ENCODE results near the gene GPN1.

The GPN1 gene

GRCh38 chr2:27647289-27647688, 18.4 kb downstream of the GPN1 start:
- Histone ChIP-seq H3K4me1 (ENCODE audit: control insufficient read depth in 2 of 2, insufficient read depth in 2 of 2, low read length in 2 of 2) (no peaks in the 10 kb centered on the region), H3K4me3 (ENCODE audit: low read length in 2 of 2) (no peak overlapping the region), H3K9me3 (ENCODE audit: control insufficient read depth in 2 of 2, low read length in 2 of 2) (no peaks in the 10 kb centered on the region), H3K9ac (ENCODE audit: low read depth in 1 of 2, low read length in 2 of 2) (no peak overlapping the region), H3K27me3 (ENCODE audit: control insufficient read depth in 2 of 2, insufficient read depth in 2 of 2, low read length in 2 of 2) (no peaks in the 10 kb centered on the region), H3K27ac (ENCODE audit: low read depth in 2 of 2, low read length in 2 of 2) (no peak overlapping the region), H3K36me3 (ENCODE audit: control insufficient read depth in 2 of 2, insufficient read depth in 2 of 2, low read length in 2 of 2) (peaks cover 42 to 59% of the 10 kb centered on the region in 2 donors)

- Histone ChIP-seq H3K9me3 (ENCODE audit: control insufficient read depth in 2 of 2, low read length in 2 of 2) (no peaks in the 10 kb centered on the region), H3K4me1 (ENCODE audit: control insufficient read depth in 2 of 2, insufficient read depth in 2 of 2, low read length in 2 of 2) (no peaks in the 10 kb centered on the region), H3K27me3 (ENCODE audit: control insufficient read depth in 2 of 2, insufficient read depth in 2 of 2, low read length in 2 of 2) (no peaks in the 10 kb centered on the region), H3K36me3 (ENCODE audit: control insufficient read depth in 2 of 2, insufficient read depth in 2 of 2, low read length in 2 of 2) (peaks cover 47 to 63% of the 10 kb centered on the region in 2 donors), H3K27ac (ENCODE audit: low read depth in 2 of 2, low read length in 2 of 2) (no peak overlapping the region), H3K4me3 (ENCODE audit: low read length in 2 of 2) (no peak overlapping the region), H3K9ac (ENCODE audit: low read depth in 1 of 2, low read length in 2 of 2) (no peak overlapping the region)
Observed at GRCh38 chr2:27647737-27648136, 18.9 kb downstream of the GPN1 start.

- H3K27me3 ChIP-seq (ENCODE audit: control insufficient read depth in 2 of 2, insufficient read depth in 2 of 2, low read length in 2 of 2) = no peaks in the 10 kb centered on the region
- no peak overlapping the region for H3K27ac ChIP-seq (ENCODE audit: low read depth in 2 of 2, low read length in 2 of 2)
- no peak overlapping the region for H3K4me3 ChIP-seq (ENCODE audit: low read length in 2 of 2)
- no peak overlapping the region for H3K9ac ChIP-seq (ENCODE audit: low read depth in 1 of 2, low read length in 2 of 2)
- no peaks in the 10 kb centered on the region for H3K4me1 ChIP-seq (ENCODE audit: control insufficient read depth in 2 of 2, insufficient read depth in 2 of 2, low read length in 2 of 2)
- H3K36me3 ChIP-seq (ENCODE audit: control insufficient read depth in 2 of 2, insufficient read depth in 2 of 2, low read length in 2 of 2) = peaks cover 70 to 81% of the 10 kb centered on the region in 2 donors
- no peaks in the 10 kb centered on the region for H3K9me3 ChIP-seq (ENCODE audit: control insufficient read depth in 2 of 2, low read length in 2 of 2)
Observed at GRCh38 chr2:27651056-27651455, 22.2 kb downstream of the GPN1 start.

GRCh38 chr2:27652341-27652740, 23.5 kb downstream of the GPN1 start:
- Histone ChIP-seq H3K27ac (ENCODE audit: low read depth in 2 of 2, low read length in 2 of 2) (no peak overlapping the region), H3K9me3 (ENCODE audit: control insufficient read depth in 2 of 2, low read length in 2 of 2) (no peaks in the 10 kb centered on the region), H3K9ac (ENCODE audit: low read depth in 1 of 2, low read length in 2 of 2) (no peak overlapping the region), H3K4me1 (ENCODE audit: control insufficient read depth in 2 of 2, insufficient read depth in 2 of 2, low read length in 2 of 2) (no peaks in the 10 kb centered on the region), H3K4me3 (ENCODE audit: low read length in 2 of 2) (no peak overlapping the region), H3K36me3 (ENCODE audit: control insufficient read depth in 2 of 2, insufficient read depth in 2 of 2, low read length in 2 of 2) (peaks cover 74 to 85% of the 10 kb centered on the region in 2 donors), H3K27me3 (ENCODE audit: control insufficient read depth in 2 of 2, insufficient read depth in 2 of 2, low read length in 2 of 2) (no peaks in the 10 kb centered on the region)

- no peaks in the 10 kb centered on the region for H3K9me3 ChIP-seq (ENCODE audit: control insufficient read depth in 2 of 2, low read length in 2 of 2)
- no peaks in the 10 kb centered on the region for H3K4me1 ChIP-seq (ENCODE audit: control insufficient read depth in 2 of 2, insufficient read depth in 2 of 2, low read length in 2 of 2)
- H3K27ac ChIP-seq (ENCODE audit: low read depth in 2 of 2, low read length in 2 of 2) = no peak overlapping the region
- no peak overlapping the region for H3K4me3 ChIP-seq (ENCODE audit: low read length in 2 of 2)
- no peaks in the 10 kb centered on the region for H3K27me3 ChIP-seq (ENCODE audit: control insufficient read depth in 2 of 2, insufficient read depth in 2 of 2, low read length in 2 of 2)
- no peak overlapping the region for H3K9ac ChIP-seq (ENCODE audit: low read depth in 1 of 2, low read length in 2 of 2)
- peaks cover 74 to 85% of the 10 kb centered on the region in 2 donors for H3K36me3 ChIP-seq (ENCODE audit: control insufficient read depth in 2 of 2, insufficient read depth in 2 of 2, low read length in 2 of 2)
Observed at GRCh38 chr2:27652790-27653189, 23.9 kb downstream of the GPN1 start.

- Histone ChIP-seq H3K4me3 (ENCODE audit: low read length in 2 of 2) (no peak overlapping the region), H3K27ac (ENCODE audit: low read depth in 2 of 2, low read length in 2 of 2) (no peak overlapping the region), H3K36me3 (ENCODE audit: control insufficient read depth in 2 of 2, insufficient read depth in 2 of 2, low read length in 2 of 2) (peaks cover 72 to 79% of the 10 kb centered on the region in 2 donors), H3K9me3 (ENCODE audit: control insufficient read depth in 2 of 2, low read length in 2 of 2) (no peaks in the 10 kb centered on the region), H3K4me1 (ENCODE audit: control insufficient read depth in 2 of 2, insufficient read depth in 2 of 2, low read length in 2 of 2) (no peaks in the 10 kb centered on the region), H3K9ac (ENCODE audit: low read depth in 1 of 2, low read length in 2 of 2) (no peak overlapping the region), H3K27me3 (ENCODE audit: control insufficient read depth in 2 of 2, insufficient read depth in 2 of 2, low read length in 2 of 2) (no peaks in the 10 kb centered on the region)
Observed at GRCh38 chr2:27653397-27653796, 24.5 kb downstream of the GPN1 start.

- Histone ChIP-seq H3K27ac (ENCODE audit: low read depth in 2 of 2, low read length in 2 of 2) (no peak overlapping the region), H3K27me3 (ENCODE audit: control insufficient read depth in 2 of 2, insufficient read depth in 2 of 2, low read length in 2 of 2) (no peaks in the 10 kb centered on the region), H3K9ac (ENCODE audit: low read depth in 1 of 2, low read length in 2 of 2) (no peak overlapping the region), H3K36me3 (ENCODE audit: control insufficient read depth in 2 of 2, insufficient read depth in 2 of 2, low read length in 2 of 2) (peaks cover 66 to 82% of the 10 kb centered on the region in 2 donors), H3K4me1 (ENCODE audit: control insufficient read depth in 2 of 2, insufficient read depth in 2 of 2, low read length in 2 of 2) (no peaks in the 10 kb centered on the region), H3K9me3 (ENCODE audit: control insufficient read depth in 2 of 2, low read length in 2 of 2) (no peaks in the 10 kb centered on the region), H3K4me3 (ENCODE audit: low read length in 2 of 2) (no peak overlapping the region)
Observed at GRCh38 chr2:27655155-27655951, 26.5 kb downstream of the GPN1 start.

- no peak overlapping the region for H3K27ac ChIP-seq (ENCODE audit: low read depth in 2 of 2, low read length in 2 of 2)
- H3K4me1 ChIP-seq (ENCODE audit: control insufficient read depth in 2 of 2, insufficient read depth in 2 of 2, low read length in 2 of 2) = peaks cover 15 to 19% of the 10 kb centered on the region in 2 donors
- no peaks in the 10 kb centered on the region for H3K27me3 ChIP-seq (ENCODE audit: control insufficient read depth in 2 of 2, insufficient read depth in 2 of 2, low read length in 2 of 2)
- H3K9me3 ChIP-seq (ENCODE audit: control insufficient read depth in 2 of 2, low read length in 2 of 2) = no peaks in the 10 kb centered on the region
- H3K4me3 ChIP-seq (ENCODE audit: low read length in 2 of 2) = no peak overlapping the region
- H3K9ac ChIP-seq (ENCODE audit: low read depth in 1 of 2, low read length in 2 of 2) = no peak overlapping the region
- H3K36me3 ChIP-seq (ENCODE audit: control insufficient read depth in 2 of 2, insufficient read depth in 2 of 2, low read length in 2 of 2) = peaks cover 34 to 44% of the 10 kb centered on the region in 2 donors
Observed at GRCh38 chr2:27661371-27661770, 32.5 kb downstream of the GPN1 start.

- Histone ChIP-seq H3K4me3 (ENCODE audit: low read length in 2 of 2) (peak within 1 kb of the TSS; percentile 87 to 100), H3K4me1 (ENCODE audit: control insufficient read depth in 2 of 2, insufficient read depth in 2 of 2, low read length in 2 of 2) (peaks cover 15 to 19% of the 10 kb centered on the region in 2 donors), H3K36me3 (ENCODE audit: control insufficient read depth in 2 of 2, insufficient read depth in 2 of 2, low read length in 2 of 2) (peaks cover 28 to 38% of the 10 kb centered on the region in 2 donors), H3K27me3 (ENCODE audit: control insufficient read depth in 2 of 2, insufficient read depth in 2 of 2, low read length in 2 of 2) (no peaks in the 10 kb centered on the region), H3K27ac (ENCODE audit: low read depth in 2 of 2, low read length in 2 of 2) (peak within 1 kb of the TSS; percentile 81 to 93), H3K9ac (ENCODE audit: low read depth in 1 of 2, low read length in 2 of 2) (peak within 1 kb of the TSS; percentile 78 to 96), H3K9me3 (ENCODE audit: control insufficient read depth in 2 of 2, low read length in 2 of 2) (no peaks in the 10 kb centered on the region)
Observed at GRCh38 chr2:27663285-27664153, 34.7 kb downstream of the GPN1 start, which contains the start of the genes SLC4A1AP and SUPT7L. Gene SLC4A1AP (plus strand): TSS chr2:27663889. CDS start chr2:27663915, 26 bp downstream. Gene SUPT7L (minus strand): TSS chr2:27663614. CDS start chr2:27662192, 1,422 bp downstream.

- Histone ChIP-seq H3K4me1 (ENCODE audit: control insufficient read depth in 2 of 2, insufficient read depth in 2 of 2, low read length in 2 of 2) (peaks cover 15 to 19% of the 10 kb centered on the region in 2 donors), H3K27ac (ENCODE audit: low read depth in 2 of 2, low read length in 2 of 2) (peak overlapping the region in 1 of 2 donors; percentile 93), H3K36me3 (ENCODE audit: control insufficient read depth in 2 of 2, insufficient read depth in 2 of 2, low read length in 2 of 2) (peaks cover 33 to 39% of the 10 kb centered on the region in 2 donors), H3K9ac (ENCODE audit: low read depth in 1 of 2, low read length in 2 of 2) (peak overlapping the region; percentile 78 to 96), H3K27me3 (ENCODE audit: control insufficient read depth in 2 of 2, insufficient read depth in 2 of 2, low read length in 2 of 2) (no peaks in the 10 kb centered on the region), H3K9me3 (ENCODE audit: control insufficient read depth in 2 of 2, low read length in 2 of 2) (no peaks in the 10 kb centered on the region), H3K4me3 (ENCODE audit: low read length in 2 of 2) (peak overlapping the region; percentile 87 to 100)
Observed at GRCh38 chr2:27664154-27664574, 35.3 kb downstream of the GPN1 start.
